NT2/D1 (cell line): ENCODE measurements around the gene ARID1B.

Experiments
- SUZ12 ChIP-seq: IDR thresholded peaks from 2 replicates; pipeline ENCODE4 v1.6.1; 2011; ENCODE audit not compliant: insufficient read length, insufficient read depth; ENCODE audit errors: extremely low read depth
- YY1 ChIP-seq: IDR thresholded peaks from 2 replicates; pipeline ENCODE4 v1.6.1; 2011; ENCODE audit not compliant: insufficient read length, insufficient read depth
- ZNF274 ChIP-seq: IDR thresholded peaks from 2 replicates; pipeline ENCODE4 v1.6.1; 2011; ENCODE audit warnings: mild to moderate bottlenecking, low read depth, low read length

GRCh38 chr6:156999762-157000161 is 222.6 kb downstream of the ARID1B start:
- TF ChIP-seq SUZ12, result no peak
- no peak for TF ChIP-seq YY1
- no peak for TF ChIP-seq ZNF274
